Measurements from ENCODE around the gene KIRREL2. TPM values are rescaled to one million over a fixed set of nuclear protein-coding genes. Genes with fewer than 3 reads are reported as not detected.

The KIRREL2 gene
- total RNA-seq, 1 donor from 2014 or later = 0.22 TPM

- no peak for TF ChIP-seq CTCF (IDR thresholded peaks at IDR 0.05)
- no peaks in the 10 kb centered on the region for H3K9me3 Mint-ChIP-seq (ENCODE audit: low read depth)
- no peaks in the 10 kb centered on the region for H3K27me3 Mint-ChIP-seq (ENCODE audit: low read depth)
- no peak for DNase-seq (ENCODE audit: low spot score)
- H3K4me3 Mint-ChIP-seq (ENCODE audit: unreplicated experiment) = no peak overlapping the region
- no peak overlapping the region for H3K27ac Mint-ChIP-seq (ENCODE audit: unreplicated experiment)
- peaks cover 3% of the 10 kb centered on the region for H3K36me3 Mint-ChIP-seq (ENCODE audit: low read depth)
- H3K4me1 Mint-ChIP-seq (ENCODE audit: low read depth) = peaks cover 14% of the 10 kb centered on the region
Measured at GRCh38 chr19:35895911-35896642, 39.4 kb downstream of the KIRREL2 start.

- TF ChIP-seq CTCF (IDR thresholded peaks at IDR 0.05) = no peak
- no peak for DNase-seq (ENCODE audit: low spot score)
- peaks cover 17% of the 10 kb centered on the region for H3K4me1 Mint-ChIP-seq (ENCODE audit: low read depth)
- H3K36me3 Mint-ChIP-seq (ENCODE audit: low read depth) = peaks cover 3% of the 10 kb centered on the region
- no peaks in the 10 kb centered on the region for H3K27me3 Mint-ChIP-seq (ENCODE audit: low read depth)
- H3K4me3 Mint-ChIP-seq (ENCODE audit: unreplicated experiment) = no peak overlapping the region
- H3K9me3 Mint-ChIP-seq (ENCODE audit: low read depth) = no peaks in the 10 kb centered on the region
- no peak overlapping the region for H3K27ac Mint-ChIP-seq (ENCODE audit: unreplicated experiment)
Measured at GRCh38 chr19:35896643-35897040, 39.9 kb downstream of the KIRREL2 start.

- Mint-ChIP-seq H3K27me3 (ENCODE audit: low read depth) (no peaks in the 10 kb centered on the region), H3K4me3 (ENCODE audit: unreplicated experiment) (peak overlapping the region; percentile 90), H3K4me1 (ENCODE audit: low read depth) (peaks cover 25% of the 10 kb centered on the region), H3K36me3 (ENCODE audit: low read depth) (peaks cover 3% of the 10 kb centered on the region), H3K9me3 (ENCODE audit: low read depth) (no peaks in the 10 kb centered on the region), H3K27ac (ENCODE audit: unreplicated experiment) (no peak overlapping the region)
- TF ChIP-seq CTCF (IDR thresholded peaks at IDR 0.05) = no peak
- no peak for DNase-seq (ENCODE audit: low spot score)
Measured at GRCh38 chr19:35897706-35898451, 41.2 kb downstream of the KIRREL2 start.

- Mint-ChIP-seq H3K4me1 (ENCODE audit: low read depth) (peaks cover 31% of the 10 kb centered on the region), H3K36me3 (ENCODE audit: low read depth) (peaks cover 1% of the 10 kb centered on the region), H3K27me3 (ENCODE audit: low read depth) (no peaks in the 10 kb centered on the region), H3K27ac (ENCODE audit: unreplicated experiment) (peak overlapping the region; percentile 90), H3K9me3 (ENCODE audit: low read depth) (no peaks in the 10 kb centered on the region), H3K4me3 (ENCODE audit: unreplicated experiment) (peak overlapping the region; percentile 90)
- DNase-seq (ENCODE audit: low spot score) = no peak
- TF ChIP-seq CTCF (IDR thresholded peaks at IDR 0.05) = no peak
Measured at GRCh38 chr19:35898499-35898809, 41.7 kb downstream of the KIRREL2 start.

GRCh38 chr19:35899547-35900214 lies 43.0 kb downstream of the KIRREL2 start:
- H3K4me1 Mint-ChIP-seq (ENCODE audit: low read depth) = peaks cover 34% of the 10 kb centered on the region
- no peaks in the 10 kb centered on the region for H3K9me3 Mint-ChIP-seq (ENCODE audit: low read depth)
- peak overlapping the region; percentile 90 for H3K4me3 Mint-ChIP-seq (ENCODE audit: unreplicated experiment)
- H3K27ac Mint-ChIP-seq (ENCODE audit: unreplicated experiment) = peak overlapping the region; percentile 95
- TF ChIP-seq CTCF (IDR thresholded peaks at IDR 0.05) = no peak
- H3K27me3 Mint-ChIP-seq (ENCODE audit: low read depth) = no peaks in the 10 kb centered on the region
- H3K36me3 Mint-ChIP-seq (ENCODE audit: low read depth) = peaks cover 1% of the 10 kb centered on the region
- no peak for DNase-seq (ENCODE audit: low spot score)
